GM12892 (cell line): ENCODE data around the gene FARP1.

Experiments used
- POLR2A ChIP-seq: IDR thresholded peaks from 2 replicates; pipeline ENCODE4 v1.6.1; 2011; ENCODE audit warnings: low read depth, low read length, control low read depth
- POLR2AphosphoS5 ChIP-seq: IDR thresholded peaks from 2 replicates; pipeline ENCODE4 v1.6.1; 2011; ENCODE audit warnings: low read depth, low read length, control low read depth
- TAF1 ChIP-seq: IDR thresholded peaks from 2 replicates; pipeline ENCODE4 v1.6.1; 2011; ENCODE audit warnings: low read depth, mild to moderate bottlenecking, control low read depth, low read length, borderline replicate concordance

- TF ChIP-seq TAF1 (no peak), POLR2AphosphoS5 (no peak), POLR2A (no peak)
These were observed 132.1 kb downstream of the FARP1 start for GRCh38 chr13:98274921-98275487.
